HG03565 (cell line): Measurements from ENCODE around the gene SLC34A1.
"Not testable (repeated sequence)": the region's sequence is repeated elsewhere in the genome, so short reads cannot be mapped to it uniquely, and the experiment has no call there.

ENCODE experiments used
- ATAC-seq: cut with Tn5 transposase; IDR thresholded peaks from one replicate; pipeline ENCODE4 v1.9.1; 2021; ENCODE audit warnings: mild to moderate bottlenecking, moderate library complexity; ENCODE audit not compliant: unreplicated experiment

Gene SLC34A1

GRCh38 chr5:177355162-177355867 lies 28.9 kb upstream of the SLC34A1 start:
- ATAC-seq, result no peak

- ATAC-seq, result no peak
These were observed 28.4 kb upstream of the SLC34A1 start for GRCh38 chr5:177355868-177356168.

GRCh38 chr5:177356746-177357145 lies 27.5 kb upstream of the SLC34A1 start:
- ATAC-seq, result no peak

- ATAC-seq, result no peak
These were observed 27.1 kb upstream of the SLC34A1 start for GRCh38 chr5:177357146-177357458.

- peak; percentile 85 for ATAC-seq
These were observed 26.5 kb upstream of the SLC34A1 start, which contains the start of gene RGS14 for GRCh38 chr5:177357459-177358351. Gene RGS14, plus strand, starts transcription at chr5:177357924. Its CDS starts 101 bp downstream, at chr5:177358025.

GRCh38 chr5:177358370-177358819 lies 25.8 kb upstream of the SLC34A1 start:
- ATAC-seq, result no peak

- ATAC-seq, result no peak
These were observed 24.8 kb upstream of the SLC34A1 start for GRCh38 chr5:177359451-177359851.

- no peak for ATAC-seq
These were observed 24.4 kb upstream of the SLC34A1 start for GRCh38 chr5:177359860-177360259.

GRCh38 chr5:177360740-177361139 lies 23.5 kb upstream of the SLC34A1 start:
- not testable (repeated sequence) for ATAC-seq

- ATAC-seq, result no peak
These were observed 22.6 kb upstream of the SLC34A1 start for GRCh38 chr5:177361418-177362291.

GRCh38 chr5:177362292-177362609 lies 22.0 kb upstream of the SLC34A1 start:
- no peak for ATAC-seq

GRCh38 chr5:177362610-177363507 lies 21.4 kb upstream of the SLC34A1 start:
- no peak for ATAC-seq

- no peak for ATAC-seq
These were observed 20.7 kb upstream of the SLC34A1 start for GRCh38 chr5:177363565-177363964.

GRCh38 chr5:177364159-177364962 lies 19.9 kb upstream of the SLC34A1 start:
- ATAC-seq, result no peak

GRCh38 chr5:177365845-177366527 lies 18.2 kb upstream of the SLC34A1 start:
- no peak for ATAC-seq

GRCh38 chr5:177366528-177367322 lies 17.5 kb upstream of the SLC34A1 start:
- no peak for ATAC-seq

- no peak for ATAC-seq
These were observed 16.8 kb upstream of the SLC34A1 start for GRCh38 chr5:177367323-177367848.
